SK-N-SH (cell line): ENCODE data around the gene NCAPG. TPM values are rescaled to one million over a fixed set of nuclear protein-coding genes. Genes with fewer than 3 reads are reported as not detected.

Source experiments
- CTCF ChIA-PET: fragments of 300-600, 350-600 bp; formaldehyde crosslinking; extraction: SDS; loops from one replicate; lab custom pipeline; 2021; lab: Yijun Ruan, JAX
- POLR2A ChIA-PET: fragments of 350-600 bp; sonication (Branson Sonifier 250); formaldehyde crosslinking; extraction: SDS; loops from one replicate; lab custom pipeline; 2020; ENCODE audit warnings: antibody characterized with exemption, inconsistent platforms; lab: Yijun Ruan, JAX
- DNase-seq: peaks from one replicate; pipeline ENCODE4 v3.0.0; 2012
- H2AFZ ChIP-seq: fragments of 200-600 bp; sonication (generic); 2 replicates; pipeline ENCODE4 v1.8.1; 2016; ENCODE audit warnings: antibody characterized with exemption, mild to moderate bottlenecking, low read depth
- H3F3A ChIP-seq: fragments of 200-600 bp; sonication (generic); replicated peaks from 2 replicates; pipeline ENCODE3; 2016; ENCODE audit warnings: antibody characterized with exemption, mild to moderate bottlenecking; ENCODE audit not compliant: insufficient read depth
- H3K27ac ChIP-seq, 2 experiments: fragments of 200-500 bp in 1 of 2; fragments of 200-600 bp in 1 of 2; sonication (Bioruptor generic) in 1 of 2; sonication (generic), shearing (Covaris generic) in 1 of 2; 2 replicates each; pipeline versions ENCODE4 v1.5.1 to v1.6.1; 2014 to 2016; ENCODE audit warnings: low read depth in 2 of 2, inconsistent platforms in 1 of 2, low read length in 1 of 2, mild to moderate bottlenecking in 1 of 2, mixed read lengths in 1 of 2
- H3K27me3 ChIP-seq: fragments of 200-600 bp; sonication (generic), shearing (Covaris generic); 2 replicates; pipeline ENCODE4 v1.6.1; 2016; ENCODE audit warnings: mixed run types; ENCODE audit not compliant: insufficient read depth
- H3K36me3 ChIP-seq, 2 experiments: fragments of 200-500 bp in 1 of 2; fragments of 200-600 bp in 1 of 2; sonication (Bioruptor generic) in 1 of 2; sonication (generic) in 1 of 2; replicated peaks in 1 of 2; 2 replicates each; pipeline versions ENCODE3 to v1.5.1; 2014 to 2016; ENCODE audit warnings: low read length in 1 of 2, mild to moderate bottlenecking in 1 of 2; ENCODE audit not compliant: insufficient read depth in 2 of 2, control insufficient read depth in 1 of 2
- H3K4me1 ChIP-seq, 2 experiments: fragments of 200-500 bp in 1 of 2; fragments of 200-600 bp in 1 of 2; sonication (Bioruptor generic) in 1 of 2; sonication (generic), shearing (Covaris generic) in 1 of 2; 2 replicates each; pipeline versions ENCODE4 v1.5.1 to v1.6.1; 2014 to 2016; ENCODE audit warnings: low read depth in 1 of 2, low read length in 1 of 2, mixed run types in 1 of 2; ENCODE audit not compliant: insufficient read depth in 2 of 2, control insufficient read depth in 1 of 2
- H3K4me2 ChIP-seq: fragments of 200-600 bp; sonication (generic), shearing (Covaris generic); 2 replicates; pipeline ENCODE4 v1.6.1; 2017; ENCODE audit warnings: mixed run types
- H3K4me3 ChIP-seq, 2 experiments: fragments of 200-500 bp in 1 of 2; fragments of 200-600 bp in 1 of 2; sonication (Bioruptor generic) in 1 of 2; sonication (generic), shearing (Covaris generic) in 1 of 2; 2 replicates each; pipeline versions ENCODE4 v1.5.1 to v1.8.1; 2014 to 2016; ENCODE audit warnings: low read depth in 2 of 2, inconsistent platforms in 1 of 2, low read length in 1 of 2, mild to moderate bottlenecking in 1 of 2, mixed read lengths in 1 of 2, moderate library complexity in 1 of 2
- H3K79me2 ChIP-seq: fragments of 200-600 bp; sonication (generic); 2 replicates; pipeline ENCODE4 v1.8.1; 2017; ENCODE audit warnings: mild to moderate bottlenecking; ENCODE audit not compliant: insufficient read depth
- H3K9ac ChIP-seq: fragments of 200-600 bp; sonication (generic); 2 replicates; pipeline ENCODE4 v1.6.1; 2017; ENCODE audit warnings: mixed run types
- H3K9me2 ChIP-seq: fragments of 200-600 bp; sonication (generic); 2 replicates; pipeline ENCODE4 v1.6.1; 2017; ENCODE audit warnings: mixed run types
- H3K9me3 ChIP-seq: fragments of 200-600 bp; sonication (generic); 2 replicates; pipeline ENCODE4 v1.6.1; 2017; ENCODE audit warnings: mixed run types, mild to moderate bottlenecking, moderate library complexity
- H4K20me1 ChIP-seq: fragments of 200-600 bp; sonication (generic); 2 replicates; pipeline ENCODE4 v1.6.1; 2017; ENCODE audit warnings: mild to moderate bottlenecking, mixed run types; ENCODE audit not compliant: insufficient read depth
- CHD2 ChIP-seq: fragments of 150-350 bp; IDR thresholded peaks from 2 replicates; pipeline ENCODE4 v1.6.1; 2018; ENCODE audit warnings: low read length; ENCODE audit not compliant: partially characterized antibody
- ELF1 ChIP-seq: IDR thresholded peaks from 2 replicates; pipeline ENCODE4 v1.4.0; 2012
- EP300 ChIP-seq, 2 experiments: IDR thresholded peaks; 2 replicates each; pipeline versions ENCODE4 v1.4.0 to v1.6.1; 2012; ENCODE audit warnings: borderline replicate concordance in 1 of 2, low read depth in 1 of 2, low read length in 1 of 2
- FOSL2 ChIP-seq: IDR thresholded peaks from 2 replicates; pipeline ENCODE4 v1.4.0; 2012; ENCODE audit warnings: low read depth, mild to moderate bottlenecking, moderate library complexity, borderline replicate concordance
- FOXJ3 ChIP-seq: sonication (generic); formaldehyde crosslinking; IDR thresholded peaks from 2 replicates; pipeline ENCODE4 v1.5.1; 2020; ENCODE audit warnings: mild to moderate bottlenecking, missing genetic modification reagents
- FOXM1 ChIP-seq: IDR thresholded peaks from 2 replicates; pipeline ENCODE4 v1.4.0; 2012; ENCODE audit warnings: low read depth, mild to moderate bottlenecking
- GABPA ChIP-seq: IDR thresholded peaks from 2 replicates; pipeline ENCODE4 v1.4.0; 2012; ENCODE audit warnings: low read depth, mild to moderate bottlenecking
- GATA2 ChIP-seq: sonication (generic); formaldehyde crosslinking; IDR thresholded peaks from 2 replicates; pipeline ENCODE4 v1.5.0; 2020; ENCODE audit warnings: mild to moderate bottlenecking, missing genetic modification reagents
- JUND ChIP-seq: IDR thresholded peaks from 2 replicates; pipeline ENCODE4 v1.4.0; 2012
- MEF2A ChIP-seq: IDR thresholded peaks from 2 replicates; pipeline ENCODE4 v1.4.0; 2012; ENCODE audit warnings: low read depth, borderline replicate concordance
- MXI1 ChIP-seq: IDR thresholded peaks from 2 replicates; pipeline ENCODE4 v1.6.1; 2012; ENCODE audit warnings: mild to moderate bottlenecking, low read depth, low read length, improper control_type of control experiment
- NRF1 ChIP-seq: IDR thresholded peaks from 2 replicates; pipeline ENCODE4 v1.6.1; 2012; ENCODE audit warnings: low read depth, mild to moderate bottlenecking, low read length
- PBX3 ChIP-seq: IDR thresholded peaks from 2 replicates; pipeline ENCODE4; 2012
- REST ChIP-seq: IDR thresholded peaks from 2 replicates; pipeline ENCODE4 v1.6.1; 2012; ENCODE audit warnings: mild to moderate bottlenecking, low read depth, low read length, moderate library complexity
- RXRA ChIP-seq: IDR thresholded peaks from 2 replicates; pipeline ENCODE4 v1.4.0; 2012; ENCODE audit warnings: low read depth, mild to moderate bottlenecking, borderline replicate concordance
- SIN3A ChIP-seq: IDR thresholded peaks from 2 replicates; pipeline ENCODE4 v1.6.1; 2012; ENCODE audit warnings: low read depth, mild to moderate bottlenecking, low read length, moderate library complexity, borderline replicate concordance
- SMC3 ChIP-seq: IDR thresholded peaks from 2 replicates; pipeline ENCODE4 v1.6.1; 2012; ENCODE audit warnings: low read depth, low read length, improper control_type of control experiment
- TAF1 ChIP-seq: IDR thresholded peaks from 2 replicates; pipeline ENCODE4 v1.6.1; 2012; ENCODE audit warnings: low read depth, mild to moderate bottlenecking, low read length, moderate library complexity, borderline replicate concordance
- TCF12 ChIP-seq: IDR thresholded peaks from 2 replicates; pipeline ENCODE4 v1.4.0; 2012
- TEAD4 ChIP-seq: IDR thresholded peaks from 2 replicates; pipeline ENCODE4 v1.4.0; 2012; ENCODE audit warnings: mild to moderate bottlenecking, borderline replicate concordance; ENCODE audit not compliant: insufficient read depth
- USF2 ChIP-seq: fragments of 150-350 bp; IDR thresholded peaks from 2 replicates; pipeline ENCODE4 v1.6.1; 2017; ENCODE audit warnings: antibody characterized with exemption, low read length, low read depth, borderline replicate concordance
- YY1 ChIP-seq: IDR thresholded peaks from 2 replicates; pipeline ENCODE4 v1.4.0; 2012; ENCODE audit warnings: low read depth, mild to moderate bottlenecking
- WGBS: methylation state at CpG from one replicate; pipeline ENCODE4 v1.1.6; 2017; ENCODE audit warnings: low lambda C conversion rate; 5-methylcytosine and 5-hydroxymethylcytosine counted together
- polyA plus RNA-seq, 3 experiments: library from polyadenylated mRNA; depleted of rRNA; stranded (reverse); fragments of >200 nt; gene quantifications; 2 replicates each; pipeline ENCODE4 v1.2.3, GENCODE V29; 2012

NCAPG gene
- polyA plus RNA-seq, 1 of the 3 experiments (the other 2 are of a cell fraction) = 4.8 TPM

DNA sequence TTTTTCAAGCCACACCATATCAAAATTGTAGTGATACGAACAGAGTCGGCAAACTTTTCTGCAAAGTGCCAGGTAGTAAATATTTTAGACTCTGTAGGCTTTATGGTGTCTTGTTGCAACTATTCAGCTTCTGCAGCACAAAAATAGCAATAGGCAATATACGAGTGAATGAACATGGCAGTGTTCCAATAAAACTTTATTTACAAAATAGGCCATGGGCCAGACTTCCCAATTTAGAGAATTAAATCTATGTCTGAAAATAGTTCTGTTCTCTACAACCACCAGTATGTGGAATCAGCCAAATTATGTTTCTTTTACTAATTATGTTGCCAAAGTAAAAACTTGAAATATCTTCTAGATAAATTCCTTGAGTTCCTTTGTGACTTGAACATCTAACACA lies 56.5 kb downstream of the NCAPG start:
- no peak overlapping the region for H3K9ac ChIP-seq
- no peaks in the 10 kb centered on the region for H3K4me1 ChIP-seq
- no peak overlapping the region for H2AFZ ChIP-seq
- no peak overlapping the region for H3K4me3 ChIP-seq
- no peaks in the 10 kb centered on the region for H4K20me1 ChIP-seq
- H3K36me3 ChIP-seq = peaks cover 0 to 5% of the 10 kb centered on the region in 2 experiments
- no peak for DNase-seq
- 94% methylated on average over 3 of the region's 3 CpGs for WGBS
- POLR2A ChIA-PET = no interaction called here
- no peaks in the 10 kb centered on the region for H3K9me2 ChIP-seq
- no peak for TF ChIP-seq TEAD4
- no peak for TF ChIP-seq TCF12
- TF ChIP-seq MEF2A = no peak
- no peak for TF ChIP-seq FOXM1
- no peak for TF ChIP-seq SMC3
- no peak for TF ChIP-seq ELF1
- TF ChIP-seq CHD2 = no peak
- no peak for TF ChIP-seq TAF1
- no peak for TF ChIP-seq SIN3A
- TF ChIP-seq YY1 = no peak
- TF ChIP-seq JUND = no peak
- no peak for TF ChIP-seq NRF1
- TF ChIP-seq, all 33 proteins: peak for 0
- H3F3A ChIP-seq = no peaks in the 10 kb centered on the region
- no peak overlapping the region for H3K27ac ChIP-seq
- H3K79me2 ChIP-seq = no peaks in the 10 kb centered on the region
- H3K27me3 ChIP-seq = no peaks in the 10 kb centered on the region
- CTCF ChIA-PET = no interaction called here
- no peak overlapping the region for H3K4me2 ChIP-seq
- H3K9me3 ChIP-seq = no peaks in the 10 kb centered on the region

DNA sequence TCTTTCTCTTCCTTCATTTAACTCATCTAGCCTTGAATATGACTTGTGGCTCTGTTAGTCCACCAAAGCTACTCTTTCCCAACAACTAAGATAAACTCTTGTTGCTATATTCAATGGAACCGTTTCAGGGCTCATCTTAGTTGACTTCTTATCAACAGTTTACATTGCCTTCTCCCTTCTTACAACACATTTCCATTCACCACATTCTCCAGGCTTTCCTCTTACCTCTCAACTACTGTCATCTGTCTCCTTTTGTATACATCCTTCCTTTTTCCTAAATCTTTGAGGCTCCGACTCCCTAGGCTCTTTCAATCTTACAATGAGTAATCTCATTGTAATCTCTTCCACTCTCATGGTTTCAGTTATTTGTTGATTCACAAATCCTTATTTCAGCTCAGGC lies 58.5 kb downstream of the NCAPG start:
- H3F3A ChIP-seq = no peaks in the 10 kb centered on the region
- H3K9me2 ChIP-seq = no peaks in the 10 kb centered on the region
- DNase-seq = no peak
- ChIA-PET POLR2A (no interaction called here), CTCF (interaction anchor here (1.1 kb wide), 1 partner anchor 13 kb away, joined by 3 read pairs; no protein-coding TSS in a partner anchor)
- no peaks in the 10 kb centered on the region for H3K9me3 ChIP-seq
- no peak for TF ChIP-seq TCF12
- no peak for TF ChIP-seq RXRA
- no peak for TF ChIP-seq NRF1
- TF ChIP-seq GATA2 (CRISPR knock-in tag) = no peak
- no peak for TF ChIP-seq FOXJ3 (CRISPR knock-in tag)
- TF ChIP-seq FOSL2 = no peak
- no peak for TF ChIP-seq CHD2
- no peak for TF ChIP-seq USF2
- TF ChIP-seq REST = no peak
- TF ChIP-seq EP300 (IDR thresholded peaks at IDR 0.05; ENCODE audit: borderline replicate concordance in 1 of 2, low read depth in 1 of 2, low read length in 1 of 2) = no peak
- no peak for TF ChIP-seq GABPA
- TF ChIP-seq JUND = no peak
- TF ChIP-seq YY1 = no peak
- no peak for TF ChIP-seq MXI1
- no peak for TF ChIP-seq PBX3
- H3K4me2 ChIP-seq = no peak overlapping the region
- no peak overlapping the region for H3K27ac ChIP-seq
- H3K27me3 ChIP-seq = no peaks in the 10 kb centered on the region
- no peaks in the 10 kb centered on the region for H4K20me1 ChIP-seq
- H3K9ac ChIP-seq = no peak overlapping the region
- 91% methylated on average over 2 of the region's 2 CpGs for WGBS
- no peak overlapping the region for H3K4me3 ChIP-seq
- no peaks in the 10 kb centered on the region for H3K36me3 ChIP-seq
- H3K79me2 ChIP-seq = no peaks in the 10 kb centered on the region
- no peaks in the 10 kb centered on the region for H3K4me1 ChIP-seq
- no peak overlapping the region for H2AFZ ChIP-seq
